Caco-2 (cell line): ENCODE data around the gene PGS1. TPM values are rescaled to one million over a fixed set of nuclear protein-coding genes. Genes with fewer than 3 reads are reported as not detected.

ENCODE experiments used
- BruUV-seq: library from RNA; stranded (reverse); fragments of 400-500 nt; replicated peaks from 2 replicates; lab custom pipeline; 2021; lab: Mats Ljungman, UMichigan
- CTCF ChIA-PET: fragments of 300-600 bp; sonication (Branson Sonifier 250); formaldehyde crosslinking; loops from one replicate; lab custom pipeline; 2022; ENCODE audit warnings: antibody characterized with exemption; lab: Charles Lee
- POLR2A ChIA-PET: fragments of 300-600 bp; sonication (Branson Sonifier 250); formaldehyde crosslinking; loops from one replicate; lab custom pipeline; 2022; ENCODE audit warnings: antibody characterized with exemption; lab: Charles Lee
- DNase-seq, 2 experiments: peaks; one replicate each; pipeline versions ENCODE4 v3.0.0 to v3.0.0-alpha.2; 2020 to 2022
- H3K27me3 ChIP-seq: replicated peaks from 2 replicates; pipeline ENCODE4 v1.6.0; 2011; ENCODE audit warnings: low read length; ENCODE audit not compliant: control insufficient read depth, insufficient read depth
- H3K36me3 ChIP-seq: 2 replicates; pipeline ENCODE4 v1.5.1; 2011; ENCODE audit warnings: low read length; ENCODE audit not compliant: control insufficient read depth, insufficient read depth
- H3K4me1 ChIP-seq: fragments of 250-450 bp; sonication (Bioruptor Pico); 2 replicates; pipeline ENCODE4 v1.5.1; 2020; ENCODE audit warnings: mild to moderate bottlenecking
- H3K4me3 ChIP-seq: 2 replicates; pipeline ENCODE4 v1.5.1; 2011; ENCODE audit warnings: low read depth, mild to moderate bottlenecking, control low read depth, low read length
- H3K9me3 ChIP-seq: fragments of 250-450 bp; sonication (Bioruptor Pico); 2 replicates; pipeline ENCODE4 v1.5.1; 2020; ENCODE audit warnings: mild to moderate bottlenecking, moderate library complexity
- H3K27ac Mint-ChIP-seq: one replicate; pipeline ENCODE4 v1.8.0; 2022; ENCODE audit warnings: mixed read lengths; ENCODE audit not compliant: unreplicated experiment
- H3K27me3 Mint-ChIP-seq: one replicate; pipeline ENCODE4 v1.8.0; 2022; ENCODE audit warnings: mixed read lengths; ENCODE audit not compliant: insufficient read depth, unreplicated experiment
- H3K36me3 Mint-ChIP-seq: one replicate; pipeline ENCODE4 v1.8.0; 2022; ENCODE audit warnings: mild to moderate bottlenecking, mixed read lengths; ENCODE audit not compliant: insufficient read depth, unreplicated experiment
- H3K4me1 Mint-ChIP-seq: one replicate; pipeline ENCODE4 v1.8.0; 2022; ENCODE audit warnings: low read depth, mixed read lengths; ENCODE audit not compliant: unreplicated experiment
- H3K4me3 Mint-ChIP-seq: one replicate; pipeline ENCODE4 v1.8.0; 2022; ENCODE audit warnings: mild to moderate bottlenecking, moderate library complexity, mixed read lengths; ENCODE audit not compliant: unreplicated experiment
- H3K9me3 Mint-ChIP-seq: one replicate; pipeline ENCODE4 v1.8.0; 2022; ENCODE audit warnings: mixed read lengths; ENCODE audit not compliant: unreplicated experiment
- intact Hi-C: fragments of 100-400 bp; cut with micrococcal nuclease; formaldehyde crosslinking; loops from one replicate; pipeline ENCODE4 v1.10.0; 2022; ENCODE audit not compliant: unreplicated experiment
- total RNA-seq: library from RNA; stranded (reverse); gene quantifications from 2 replicates; pipeline ENCODE4 v1.2.3, GENCODE V29; 2022
- TF ChIP-seq, protein P1 (sequence below), 2 experiments: fragments of 200-600 bp in 1 of 2; IDR thresholded peaks; 1 replicate in 1 of 2; 2 replicates in 1 of 2; pipeline versions ENCODE4 v1.5.1 to v1.8.0; 2011 to 2022; ENCODE audit warnings: antibody characterized with exemption in 1 of 2, control low read depth in 1 of 2, inconsistent platforms in 1 of 2, low read depth in 1 of 2, low read length in 1 of 2, mild to moderate bottlenecking in 1 of 2, moderate library complexity in 1 of 2; ENCODE audit not compliant: insufficient read depth in 1 of 2, severe bottlenecking in 1 of 2, unreplicated experiment in 1 of 2

The PGS1 gene
- total RNA-seq, 1 experiment from 2014 or later = 54.1 TPM

DNA sequence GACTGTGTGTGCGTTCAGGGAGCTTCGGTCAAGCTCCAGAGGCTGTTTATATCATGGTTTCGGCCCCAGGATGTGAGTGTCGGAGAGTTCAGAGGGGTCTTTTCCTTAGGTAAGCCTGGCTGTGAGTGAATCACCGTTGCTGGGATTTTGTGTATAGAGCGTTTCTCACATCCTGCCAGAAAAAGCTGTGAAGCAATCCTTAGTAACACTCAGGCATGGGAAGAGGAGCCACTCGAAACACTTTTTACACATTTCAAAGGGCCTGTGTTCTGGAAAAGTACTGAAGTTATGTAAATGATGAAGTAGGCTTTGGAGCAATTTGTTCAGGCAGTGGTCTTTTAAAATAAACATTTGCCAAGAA lies 662 bp downstream of the PGS1 start:
- no peaks in the 10 kb centered on the region for H3K9me3 ChIP-seq
- H3K9me3 Mint-ChIP-seq = no peaks in the 10 kb centered on the region
- TF ChIP-seq, protein P1, sequence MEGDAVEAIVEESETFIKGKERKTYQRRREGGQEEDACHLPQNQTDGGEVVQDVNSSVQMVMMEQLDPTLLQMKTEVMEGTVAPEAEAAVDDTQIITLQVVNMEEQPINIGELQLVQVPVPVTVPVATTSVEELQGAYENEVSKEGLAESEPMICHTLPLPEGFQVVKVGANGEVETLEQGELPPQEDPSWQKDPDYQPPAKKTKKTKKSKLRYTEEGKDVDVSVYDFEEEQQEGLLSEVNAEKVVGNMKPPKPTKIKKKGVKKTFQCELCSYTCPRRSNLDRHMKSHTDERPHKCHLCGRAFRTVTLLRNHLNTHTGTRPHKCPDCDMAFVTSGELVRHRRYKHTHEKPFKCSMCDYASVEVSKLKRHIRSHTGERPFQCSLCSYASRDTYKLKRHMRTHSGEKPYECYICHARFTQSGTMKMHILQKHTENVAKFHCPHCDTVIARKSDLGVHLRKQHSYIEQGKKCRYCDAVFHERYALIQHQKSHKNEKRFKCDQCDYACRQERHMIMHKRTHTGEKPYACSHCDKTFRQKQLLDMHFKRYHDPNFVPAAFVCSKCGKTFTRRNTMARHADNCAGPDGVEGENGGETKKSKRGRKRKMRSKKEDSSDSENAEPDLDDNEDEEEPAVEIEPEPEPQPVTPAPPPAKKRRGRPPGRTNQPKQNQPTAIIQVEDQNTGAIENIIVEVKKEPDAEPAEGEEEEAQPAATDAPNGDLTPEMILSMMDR (IDR thresholded peaks at IDR 0.05; ENCODE audit: insufficient read depth in 1 of 2, low read depth in 1 of 2, low read length in 1 of 2, severe bottlenecking in 1 of 2, unreplicated experiment in 1 of 2) = no peak
- ChIA-PET CTCF (interaction anchor here (0.6 to 1.1 kb wide), 2 partner anchors 9 to 10 kb away, joined by 3 to 4 read pairs; no protein-coding TSS in a partner anchor), POLR2A (interaction anchor here (0.6 kb wide), 1 partner anchor 15 kb away, joined by 4 read pairs; no protein-coding TSS in a partner anchor)
- H3K27me3 Mint-ChIP-seq = no peaks in the 10 kb centered on the region
- H3K4me1 Mint-ChIP-seq = peaks cover 45% of the 10 kb centered on the region
- peaks cover 38% of the 10 kb centered on the region for H3K4me1 ChIP-seq
- H3K36me3 Mint-ChIP-seq = peaks cover 45% of the 10 kb centered on the region
- BruUV-seq = TSS peak; percentile 49
- no peak for DNase-seq
- H3K27me3 ChIP-seq = no peaks in the 10 kb centered on the region
- peak overlapping the region; percentile 93 for H3K4me3 Mint-ChIP-seq
- H3K36me3 ChIP-seq = no peaks in the 10 kb centered on the region; the same call in 1 of the 2 replicates
- peak overlapping the region; percentile 94 for H3K27ac Mint-ChIP-seq
- intact Hi-C loops = no loop called here
- H3K4me3 ChIP-seq = peak overlapping the region; percentile 96

DNA sequence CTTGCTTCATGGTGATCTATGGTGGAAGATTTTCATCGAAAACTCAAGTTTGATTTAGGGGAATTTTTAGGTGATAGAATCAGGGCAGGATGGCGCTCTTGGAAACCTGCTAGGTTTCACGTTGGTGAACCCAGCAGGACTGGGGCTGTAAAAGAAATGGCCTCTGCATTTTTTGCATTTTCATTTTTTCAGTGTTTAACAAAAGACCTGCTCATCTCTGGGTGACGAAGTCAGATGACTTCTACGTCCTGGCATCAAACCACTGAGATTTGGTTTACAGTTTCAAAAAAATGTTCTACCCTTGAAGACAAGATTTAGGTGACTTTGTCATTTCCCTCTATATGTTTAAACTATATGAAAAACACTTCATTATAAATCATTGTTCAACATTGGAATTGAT lies 1.9 kb downstream of the PGS1 start:
- intact Hi-C loops = no loop called here
- H3K9me3 Mint-ChIP-seq = no peaks in the 10 kb centered on the region
- POLR2A ChIA-PET = no interaction called here
- H3K36me3 ChIP-seq = no peaks in the 10 kb centered on the region; the same call in 1 of the 2 replicates
- no peak overlapping the region for H3K4me3 ChIP-seq
- H3K36me3 Mint-ChIP-seq = peaks cover 45% of the 10 kb centered on the region
- peaks cover 34% of the 10 kb centered on the region for H3K4me1 Mint-ChIP-seq
- H3K4me3 Mint-ChIP-seq = peak overlapping the region; percentile 51
- no peak overlapping the region for H3K27ac Mint-ChIP-seq
- TSS peak; percentile 20 for BruUV-seq
- CTCF ChIA-PET = no interaction called here
- no peaks in the 10 kb centered on the region for H3K27me3 Mint-ChIP-seq
- TF ChIP-seq, protein P1 (IDR thresholded peaks at IDR 0.05; ENCODE audit: insufficient read depth in 1 of 2, low read depth in 1 of 2, low read length in 1 of 2, severe bottlenecking in 1 of 2, unreplicated experiment in 1 of 2) = no peak
- peaks cover 28% of the 10 kb centered on the region for H3K4me1 ChIP-seq
- DNase-seq = no peak
- no peaks in the 10 kb centered on the region for H3K9me3 ChIP-seq
- H3K27me3 ChIP-seq = no peaks in the 10 kb centered on the region

DNA sequence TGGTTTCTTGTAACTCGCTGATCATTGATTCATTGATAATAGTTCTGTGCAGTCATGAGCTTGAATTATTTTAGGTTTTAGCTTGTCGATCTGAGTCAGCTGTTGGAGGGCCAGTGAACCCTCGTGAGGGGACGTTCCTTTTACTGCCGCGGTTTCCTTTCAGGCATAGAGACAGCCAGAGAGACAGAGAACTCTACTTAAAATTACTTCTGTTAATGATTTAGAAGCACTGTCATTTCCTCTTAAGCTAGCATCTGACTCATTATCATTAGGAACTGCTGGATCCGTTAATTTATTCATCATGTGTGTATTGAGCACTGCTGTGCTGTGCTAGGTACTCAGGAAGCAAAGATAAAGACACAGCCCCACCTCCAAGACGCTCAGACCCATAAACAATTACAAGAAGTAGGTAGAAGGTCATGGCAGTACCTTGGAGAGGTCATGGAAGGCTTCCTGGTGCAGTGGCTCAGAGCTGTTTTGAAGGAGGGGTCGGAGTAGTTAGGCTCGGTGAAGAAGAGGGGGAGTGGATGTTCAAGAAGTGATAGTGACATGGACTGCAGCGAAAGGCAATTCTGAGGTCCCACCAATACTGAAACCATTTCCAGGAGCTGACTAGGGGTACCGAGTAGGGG lies 3.3 kb downstream of the PGS1 start:
- TF ChIP-seq, protein P1 (IDR thresholded peaks at IDR 0.05; ENCODE audit: insufficient read depth in 1 of 2, low read depth in 1 of 2, low read length in 1 of 2, severe bottlenecking in 1 of 2, unreplicated experiment in 1 of 2) = no peak
- Mint-ChIP-seq H3K27ac (no peak overlapping the region), H3K4me1 (peaks cover 23% of the 10 kb centered on the region), H3K36me3 (peaks cover 45% of the 10 kb centered on the region), H3K27me3 (no peaks in the 10 kb centered on the region), H3K4me3 (no peak overlapping the region), H3K9me3 (no peaks in the 10 kb centered on the region)
- no peak overlapping the region for H3K4me3 ChIP-seq
- POLR2A ChIA-PET = interaction anchor here (0.6 to 1.0 kb wide), 2 partner anchors 21 to 183 kb away, joined by 4 to 7 read pairs; no protein-coding TSS in a partner anchor
- H3K9me3 ChIP-seq = no peaks in the 10 kb centered on the region
- no peaks in the 10 kb centered on the region; the same call in 1 of the 2 replicates for H3K36me3 ChIP-seq
- H3K4me1 ChIP-seq = peaks cover 16% of the 10 kb centered on the region
- no TSS peak for BruUV-seq
- DNase-seq = no peak
- CTCF ChIA-PET = interaction anchor here (0.6 to 1.5 kb wide), 3 partner anchors 16 to 29 kb away, joined by 3 to 4 read pairs (median 4); partner anchors contain the start of gene SOCS3
- intact Hi-C loops = no loop called here
- H3K27me3 ChIP-seq = no peaks in the 10 kb centered on the region
